Esophagus muscularis mucosa (tissue), 4 donors: ENCODE results near the gene HTRA2. TPM values are rescaled to one million over a fixed set of nuclear protein-coding genes. Genes with fewer than 3 reads are reported as not detected.
A peak's percentile ranks its signal among the peaks of the same experiment; 100 is the strongest.

Experiments used
- DNase-seq: peaks from one replicate; pipeline ENCODE4 v3.0.0-alpha.2; 2017; ENCODE audit errors: extremely low spot score
- H3K27ac ChIP-seq, 4 donors: fragments of 200-600 bp; sonication (generic); replicated peaks in 1 of 4; 1 replicate in 3 of 4; 2 replicates in 1 of 4; pipeline ENCODE4 v1.5.1; 2016 to 2019; ENCODE audit warnings: mild to moderate bottlenecking in 1 of 4
- H3K27me3 ChIP-seq, 4 donors: fragments of 200-600 bp; sonication (generic); one replicate each; pipeline versions ENCODE4 v1.5.1 to v1.6.0; 2016 to 2019
- H3K36me3 ChIP-seq, 4 donors: fragments of 200-600 bp; sonication (generic); one replicate each; pipeline ENCODE4 v1.5.1; 2016 to 2019
- H3K4me1 ChIP-seq, 4 donors: fragments of 200-600 bp; sonication (generic); one replicate each; pipeline ENCODE4 v1.5.1; 2016 to 2019
- H3K4me3 ChIP-seq, 4 donors: fragments of 200-600 bp; sonication (generic); 1 replicate in 2 of 4; 2 replicates in 2 of 4; pipeline ENCODE4 v1.5.1; 2016 to 2019; ENCODE audit warnings: mild to moderate bottlenecking in 4 of 4, moderate library complexity in 1 of 4
- H3K9me3 ChIP-seq, 4 donors: fragments of 200-600 bp; sonication (generic); 1 replicate in 3 of 4; 2 replicates in 1 of 4; pipeline ENCODE4 v1.5.1; 2016 to 2019
- EP300 ChIP-seq: sonication (generic); formaldehyde crosslinking; IDR thresholded peaks from one replicate; pipeline ENCODE4 v1.6.1; 2017; ENCODE audit warnings: antibody characterized with exemption
- POLR2A ChIP-seq: fragments of 450-650 bp; IDR thresholded peaks from one replicate; pipeline ENCODE4 v1.6.1; 2017; ENCODE audit warnings: antibody characterized with exemption, moderate library complexity, mild to moderate bottlenecking, low read depth
- POLR2AphosphoS5 ChIP-seq, 2 donors: sonication (generic); formaldehyde crosslinking; IDR thresholded peaks; one replicate each; pipeline ENCODE4 v1.6.1; 2017; ENCODE audit warnings: antibody characterized with exemption in 2 of 2
- WGBS: methylation state at CpG from one replicate; pipeline ENCODE4 v1.1.5; 2018; 5-methylcytosine and 5-hydroxymethylcytosine counted together
- intact Hi-C: fragments of 100-400 bp; cut with DNase I; formaldehyde crosslinking; loops from one replicate; pipeline ENCODE4 v1.15.1; 2023
- total RNA-seq, 4 donors: library from RNA; depleted of rRNA; stranded (reverse); fragments of >200 nt; gene quantifications; one replicate each; pipeline versions ENCODE4 v1.1.0 to v1.2.1, GENCODE V29; 2016
- TF ChIP-seq, protein P1 (sequence below), 3 experiments: fragments of 200-600 bp in 2 of 3; fragments of 450-650 bp in 1 of 3; sonication (generic) in 2 of 3; IDR thresholded peaks; one replicate each; pipeline ENCODE4 v1.5.1; 2017 to 2019; ENCODE audit warnings: antibody characterized with exemption in 3 of 3, mild to moderate bottlenecking in 2 of 3, moderate library complexity in 1 of 3

The HTRA2 gene
- total RNA-seq, 4 donors from 2014 or later: 29.7 to 37.9 (median 31.9) TPM

DNA sequence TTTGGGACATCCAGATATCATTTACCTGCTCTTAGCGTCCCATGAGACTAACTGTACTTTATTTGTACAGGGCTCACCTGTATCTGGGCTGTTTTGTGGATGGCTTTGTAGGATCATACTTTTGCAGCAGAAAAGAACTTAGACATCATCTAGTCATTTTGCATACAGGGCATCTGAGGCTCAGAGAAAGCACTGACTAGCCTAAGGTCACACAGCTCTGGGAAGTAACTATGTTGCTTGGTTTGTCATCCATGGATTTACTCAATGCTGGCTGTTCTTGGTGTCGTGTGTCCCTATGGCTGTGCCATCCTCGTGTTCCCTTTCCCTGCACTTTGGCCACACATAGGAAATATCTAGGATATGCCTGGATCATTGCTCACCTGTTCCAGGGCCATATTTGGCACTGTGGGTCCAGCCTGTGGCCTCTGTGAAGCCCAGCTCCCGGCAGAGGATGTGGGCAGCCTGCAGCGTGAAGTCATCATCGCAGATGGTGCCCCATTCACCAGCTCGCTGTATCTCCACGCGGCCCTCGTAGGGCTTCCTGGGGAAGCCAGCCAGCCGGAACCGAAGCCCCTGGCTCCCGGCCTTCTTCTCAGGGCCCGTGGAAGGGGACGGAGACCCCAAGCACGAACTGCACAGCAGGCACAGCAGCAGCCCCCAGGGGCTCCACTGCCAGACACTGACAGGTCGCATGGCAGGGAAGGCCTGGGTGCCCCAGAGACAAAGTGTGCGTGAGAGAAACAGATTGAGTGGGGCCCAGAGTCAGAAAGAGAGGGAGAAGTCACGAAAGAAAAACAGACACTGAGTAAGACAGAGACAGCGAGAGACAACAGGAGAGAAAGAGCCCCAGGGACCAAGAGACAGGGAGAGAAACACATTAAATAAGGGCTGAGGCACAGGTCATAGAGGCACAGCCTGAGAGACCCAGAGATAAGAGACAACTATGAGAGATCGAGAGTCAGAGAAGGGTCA is 22.5 kb downstream of the HTRA2 start:
- peak overlapping the region in 1 of 4 donors; percentile 78 for H3K4me3 ChIP-seq
- TF ChIP-seq POLR2AphosphoS5 (IDR thresholded peaks at IDR 0.05) (no peak), POLR2A (no peak), EP300 (no peak)
- TF ChIP-seq, protein P1, sequence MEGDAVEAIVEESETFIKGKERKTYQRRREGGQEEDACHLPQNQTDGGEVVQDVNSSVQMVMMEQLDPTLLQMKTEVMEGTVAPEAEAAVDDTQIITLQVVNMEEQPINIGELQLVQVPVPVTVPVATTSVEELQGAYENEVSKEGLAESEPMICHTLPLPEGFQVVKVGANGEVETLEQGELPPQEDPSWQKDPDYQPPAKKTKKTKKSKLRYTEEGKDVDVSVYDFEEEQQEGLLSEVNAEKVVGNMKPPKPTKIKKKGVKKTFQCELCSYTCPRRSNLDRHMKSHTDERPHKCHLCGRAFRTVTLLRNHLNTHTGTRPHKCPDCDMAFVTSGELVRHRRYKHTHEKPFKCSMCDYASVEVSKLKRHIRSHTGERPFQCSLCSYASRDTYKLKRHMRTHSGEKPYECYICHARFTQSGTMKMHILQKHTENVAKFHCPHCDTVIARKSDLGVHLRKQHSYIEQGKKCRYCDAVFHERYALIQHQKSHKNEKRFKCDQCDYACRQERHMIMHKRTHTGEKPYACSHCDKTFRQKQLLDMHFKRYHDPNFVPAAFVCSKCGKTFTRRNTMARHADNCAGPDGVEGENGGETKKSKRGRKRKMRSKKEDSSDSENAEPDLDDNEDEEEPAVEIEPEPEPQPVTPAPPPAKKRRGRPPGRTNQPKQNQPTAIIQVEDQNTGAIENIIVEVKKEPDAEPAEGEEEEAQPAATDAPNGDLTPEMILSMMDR (IDR thresholded peaks at IDR 0.05): no peak
- 88% methylated on average over 21 of the region's 21 CpGs for WGBS

DNA sequence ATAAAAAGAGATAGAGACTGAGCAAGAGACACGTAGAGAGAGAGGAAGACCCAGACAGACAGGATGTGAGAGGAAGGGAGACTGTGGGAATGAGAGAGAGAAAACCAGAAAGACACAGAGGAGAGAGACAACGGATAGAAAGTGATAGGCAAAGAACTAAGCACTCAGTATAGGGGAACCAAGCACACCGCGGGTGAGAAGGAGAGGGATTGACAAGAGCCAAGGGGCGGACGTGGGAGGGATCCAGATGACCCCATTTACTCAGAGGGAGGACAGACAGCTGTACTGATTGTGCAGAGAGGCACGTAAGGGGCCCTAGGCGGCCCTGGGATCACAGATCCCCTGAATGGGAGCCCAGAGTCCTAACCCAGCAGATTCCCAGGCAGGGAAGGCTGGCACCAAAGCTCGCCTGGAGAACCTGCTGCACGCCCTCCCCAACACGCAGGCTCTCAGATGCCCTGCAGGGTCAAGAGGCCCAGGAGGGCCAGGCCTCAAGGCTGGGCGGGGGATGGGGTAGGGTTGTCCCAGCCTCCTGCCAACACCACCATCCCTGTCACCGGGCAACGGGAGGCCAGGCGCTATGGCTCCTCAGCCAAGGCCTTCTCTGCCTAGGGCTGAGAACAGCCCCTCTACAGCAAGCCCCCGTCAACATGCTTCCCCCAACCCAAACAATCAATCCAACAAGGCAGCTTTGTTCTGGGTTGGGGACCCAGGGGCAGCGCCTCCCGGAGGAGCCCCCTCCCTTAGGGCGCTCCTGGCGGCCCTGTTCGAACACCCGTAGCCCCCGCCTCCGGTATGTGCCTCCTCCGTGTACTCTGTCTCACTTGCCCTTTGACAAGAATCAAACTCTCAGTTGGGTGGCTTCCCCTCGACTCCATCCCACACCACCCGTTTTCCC is 23.4 kb downstream of the HTRA2 start:
- no peak for DNase-seq
- no peaks in the 10 kb centered on the region for H3K9me3 ChIP-seq
- H3K27ac ChIP-seq: peak overlapping the region; percentile 90 to 93 (median 92)
- H3K4me3 ChIP-seq: peak overlapping the region; percentile 72 to 87 (median 80)
- peaks cover 0 to 11% (median 7%) of the 10 kb centered on the region in 4 donors for H3K36me3 ChIP-seq
- TF ChIP-seq, protein P1 (IDR thresholded peaks at IDR 0.05): no peak
- TF ChIP-seq POLR2AphosphoS5 (IDR thresholded peaks at IDR 0.05) (no peak), EP300 (no peak), POLR2A (no peak)
- no peaks in the 10 kb centered on the region for H3K27me3 ChIP-seq
- intact Hi-C loops: no loop called here
- 48% methylated on average over 21 of the region's 27 CpGs for WGBS
- H3K4me1 ChIP-seq: peaks cover 19 to 57% (median 50%) of the 10 kb centered on the region in 4 donors

More for the DNA sequence above, 22.5 kb downstream of the HTRA2 start:
- Histone ChIP-seq H3K27me3 (no peaks in the 10 kb centered on the region), H3K27ac (peak overlapping the region; percentile 90 to 93 (median 92)), H3K36me3 (peaks cover 0 to 11% (median 7%) of the 10 kb centered on the region in 4 donors), H3K9me3 (no peaks in the 10 kb centered on the region), H3K4me1 (peaks cover 19 to 60% (median 52%) of the 10 kb centered on the region in 4 donors)
- no peak for DNase-seq
- intact Hi-C loops: no loop called here

DNA sequence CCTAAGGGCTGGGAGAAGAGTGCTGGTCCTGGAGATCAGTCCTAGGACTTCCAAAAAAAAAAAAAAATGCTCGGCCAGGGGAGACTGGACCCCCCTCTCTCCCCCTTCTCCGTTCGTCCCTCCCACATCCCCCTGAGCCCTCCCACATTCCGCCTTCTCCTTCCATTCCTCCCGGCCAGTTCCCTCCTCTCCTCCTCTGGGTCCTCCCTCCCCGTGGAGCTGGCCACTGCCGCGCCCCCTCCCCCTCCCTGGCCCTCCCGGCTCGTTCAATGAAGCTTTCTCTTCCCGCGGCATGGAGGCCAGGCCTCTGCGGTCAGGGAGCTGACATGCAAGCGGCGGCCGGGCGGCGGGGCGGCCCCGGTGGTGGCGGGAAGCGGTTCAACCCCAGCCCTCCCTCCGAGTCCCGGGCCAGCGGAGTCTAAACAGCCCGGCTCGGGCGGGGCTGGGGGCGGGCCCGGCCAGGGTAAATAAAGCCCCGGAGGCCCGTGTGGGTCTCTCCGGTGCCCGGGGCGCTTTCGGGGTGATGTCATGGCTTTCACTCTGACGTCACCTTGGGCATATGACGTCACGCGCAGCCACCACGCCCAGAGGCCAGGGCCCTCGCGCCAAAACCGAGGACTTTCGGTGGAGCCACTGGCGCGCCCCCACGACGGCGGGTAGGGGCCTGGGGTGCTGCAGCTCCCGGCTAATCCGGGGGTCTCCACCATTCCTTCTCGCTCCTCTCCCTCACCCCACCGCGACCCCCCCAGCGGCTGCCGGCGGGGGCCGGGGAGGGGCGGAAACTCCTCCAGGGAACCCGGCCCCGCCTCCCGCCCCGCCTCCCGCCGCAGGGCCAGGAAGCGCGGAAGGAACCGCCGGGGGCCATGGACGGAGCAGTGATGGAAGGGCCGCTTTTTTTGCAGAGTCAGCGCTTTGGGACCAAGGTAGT is 24.4 kb downstream of the HTRA2 start, which contains the start of the genes DOK1 and LOXL3:
Gene DOK1 (plus strand): TSS at position 829 of the 928 bp plus-strand sequence. CDS start 35 bp downstream, at position 864.
Gene LOXL3 (minus strand): TSS at position 51 of the 928 bp plus-strand sequence. CDS start 1,308 bp downstream, outside the sequence.
- DNase-seq: peak; percentile 95
- peaks cover 14 to 49% (median 40%) of the 10 kb centered on the region in 4 donors for H3K4me1 ChIP-seq
- 3% methylated on average over 15 of the region's 73 CpGs for WGBS
- peak within 1 kb of the TSS; percentile 90 to 93 (median 92) for H3K27ac ChIP-seq
- intact Hi-C loops: loop anchor here (1.0 kb wide), 2 partner anchors 25 to 71 kb away; partner anchors contain the start of genes AUP1, HTRA2 and TTC31
- peaks cover 0 to 11% (median 7%) of the 10 kb centered on the region in 4 donors for H3K36me3 ChIP-seq
- no peaks in the 10 kb centered on the region for H3K9me3 ChIP-seq
- H3K4me3 ChIP-seq: peak within 1 kb of the TSS; percentile 72 to 87 (median 80)
- no peaks in the 10 kb centered on the region for H3K27me3 ChIP-seq
- TF ChIP-seq POLR2AphosphoS5 (IDR thresholded peaks at IDR 0.05): peak; percentile 41 to 64
- no peak for TF ChIP-seq EP300

DNA sequence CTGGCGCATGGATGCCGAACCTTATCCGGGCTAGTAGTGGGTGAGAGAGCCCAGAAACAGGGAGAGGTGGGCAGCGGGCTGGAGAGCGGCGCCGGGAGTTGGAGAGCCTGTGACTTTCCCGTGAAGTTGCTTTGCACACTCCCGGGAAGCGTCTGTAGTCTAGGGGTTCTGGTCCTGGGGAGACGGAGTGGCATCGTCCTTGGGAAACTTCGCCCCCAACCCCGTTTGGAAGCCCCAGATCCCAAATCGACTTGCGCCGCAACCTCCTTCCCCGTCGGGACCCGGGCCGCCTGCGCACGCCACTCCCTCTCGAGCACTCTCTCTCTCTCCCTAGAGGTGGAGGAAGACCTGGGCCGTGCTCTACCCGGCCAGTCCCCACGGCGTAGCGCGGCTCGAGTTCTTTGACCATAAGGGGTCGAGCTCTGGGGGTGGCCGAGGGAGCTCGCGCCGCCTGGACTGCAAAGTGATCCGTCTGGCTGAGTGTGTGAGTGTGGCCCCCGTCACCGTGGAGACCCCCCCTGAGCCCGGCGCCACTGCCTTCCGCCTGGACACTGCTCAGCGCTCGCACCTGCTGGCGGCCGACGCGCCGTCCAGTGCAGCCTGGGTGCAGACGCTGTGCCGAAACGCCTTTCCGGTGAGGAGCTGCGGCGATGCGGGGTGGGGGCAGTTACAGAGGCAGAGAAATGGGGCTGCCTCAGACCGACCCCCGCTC is 25.2 kb downstream of the HTRA2 start:
- H3K27me3 ChIP-seq: peaks cover 0 to 2% (median 0%) of the 10 kb centered on the region in 4 donors
- intact Hi-C loops: loop anchor here (1.0 kb wide), 2 partner anchors 26 to 72 kb away; partner anchors contain the start of genes AUP1, HTRA2 and TTC31
- H3K27ac ChIP-seq: peak overlapping the region; percentile 90 to 93 (median 92)
- TF ChIP-seq POLR2AphosphoS5 (IDR thresholded peaks at IDR 0.05) (no peak), EP300 (no peak), POLR2A (no peak)
- TF ChIP-seq, protein P1 (IDR thresholded peaks at IDR 0.05): no peak
- peak overlapping the region; percentile 72 to 87 (median 80) for H3K4me3 ChIP-seq
- peaks cover 0 to 11% (median 7%) of the 10 kb centered on the region in 4 donors for H3K36me3 ChIP-seq
- peaks cover 7 to 41% (median 32%) of the 10 kb centered on the region in 4 donors for H3K4me1 ChIP-seq
- DNase-seq: no peak
- under 1% methylated on average over 28 of the region's 58 CpGs for WGBS
- no peaks in the 10 kb centered on the region for H3K9me3 ChIP-seq
